DND-41 (cell line): ENCODE results near the gene CALHM5.

Source experiments
- ATAC-seq: fragments of 200-7000 bp; cut with Tn5 transposase; 3 replicates; pipeline ENCODE4 v1.9.1; 2021; ENCODE audit warnings: low read depth; ENCODE audit not compliant: insufficient read depth
- DNase-seq: peaks from one replicate; pipeline ENCODE4 v3.0.0-alpha.2; 2020
- H2AFZ ChIP-seq: 2 replicates; pipeline ENCODE4 v1.6.0; 2012; ENCODE audit warnings: low read depth, low read length
- H3K27ac ChIP-seq: 2 replicates; pipeline ENCODE4 v1.5.1; 2012; ENCODE audit warnings: low read length, inconsistent platforms
- H3K27me3 ChIP-seq: fragments of 200-600 bp; sonication (generic); 2 replicates; pipeline ENCODE4 v1.6.0; 2012; ENCODE audit warnings: low read length, mild to moderate bottlenecking, inconsistent platforms; ENCODE audit not compliant: insufficient read depth, poor library complexity
- H3K36me3 ChIP-seq: 2 replicates; pipeline ENCODE4 v1.5.1; 2012; ENCODE audit warnings: low read length, inconsistent platforms; ENCODE audit not compliant: insufficient read depth
- H3K4me1 ChIP-seq: 2 replicates; pipeline ENCODE4 v1.5.1; 2012; ENCODE audit warnings: mild to moderate bottlenecking, low read length; ENCODE audit not compliant: insufficient read depth
- H3K4me2 ChIP-seq: 2 replicates; pipeline ENCODE4 v1.6.0; 2012; ENCODE audit warnings: mild to moderate bottlenecking, moderate library complexity, low read length, inconsistent platforms; ENCODE audit not compliant: insufficient read depth
- H3K4me3 ChIP-seq, 2 experiments: fragments of 200-600 bp in 1 of 2; shearing (Covaris generic) in 1 of 2; 2 replicates each; pipeline ENCODE4 v1.5.1; 2012 to 2016; ENCODE audit warnings: inconsistent platforms in 2 of 2, low read length in 2 of 2, mild to moderate bottlenecking in 2 of 2, low read depth in 1 of 2, moderate library complexity in 1 of 2
- H3K79me2 ChIP-seq: 2 replicates; pipeline ENCODE4 v1.6.0; 2012; ENCODE audit warnings: low read length, inconsistent platforms; ENCODE audit not compliant: insufficient read depth
- H3K9ac ChIP-seq: 2 replicates; pipeline ENCODE4 v1.6.0; 2012; ENCODE audit warnings: low read depth, mild to moderate bottlenecking, inconsistent platforms, low read length, moderate library complexity
- H3K9me3 ChIP-seq: 2 replicates; pipeline ENCODE4 v1.5.1; 2012; ENCODE audit warnings: low read length, moderate library complexity, mild to moderate bottlenecking, inconsistent platforms; ENCODE audit not compliant: insufficient read depth, severe bottlenecking
- H4K20me1 ChIP-seq: 2 replicates; pipeline ENCODE4 v1.6.0; 2012; ENCODE audit warnings: low read length; ENCODE audit not compliant: insufficient read depth
- CTCF ChIP-seq: IDR thresholded peaks from 2 replicates; pipeline ENCODE4 v1.5.1; 2012; ENCODE audit warnings: borderline replicate concordance, low read length, moderate library complexity, mild to moderate bottlenecking; ENCODE audit not compliant: poor library complexity, severe bottlenecking; ENCODE audit errors: extremely low read depth
- EZH2 ChIP-seq: IDR thresholded peaks from 3 replicates; pipeline ENCODE4 v1.6.1; 2012; ENCODE audit warnings: borderline replicate concordance, low read depth, mild to moderate bottlenecking, moderate library complexity, low read length, inconsistent platforms; ENCODE audit not compliant: severe bottlenecking

CALHM5 gene

DNA sequence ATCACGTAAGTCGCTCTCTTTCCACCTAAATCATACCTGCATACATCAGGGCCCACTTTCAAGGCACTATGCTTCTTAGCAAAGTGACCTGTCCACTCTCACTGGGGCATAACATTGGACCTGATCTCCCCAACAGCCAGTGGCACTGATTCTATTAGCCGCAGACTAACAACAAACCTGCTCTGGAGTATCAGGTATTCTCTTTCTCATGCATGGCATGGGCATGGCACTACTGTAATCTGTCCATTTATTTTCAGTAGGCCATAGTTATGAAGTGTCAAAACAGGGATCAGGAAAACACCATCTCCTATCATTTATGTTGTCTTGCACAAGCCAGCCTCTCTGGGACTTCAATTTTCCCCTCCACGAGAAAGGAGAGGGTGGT is 50.6 kb downstream of the CALHM5 start:
- no peak for DNase-seq
- Histone ChIP-seq H3K4me2 (no peak overlapping the region), H3K27ac (no peak overlapping the region)

GRCh38 chr6:116562614-116563013 is 51.2 kb downstream of the CALHM5 start:
- no peak overlapping the region for H3K9ac ChIP-seq
- H4K20me1 ChIP-seq: no peaks in the 10 kb centered on the region
- no peak for DNase-seq
- H2AFZ ChIP-seq: no peak overlapping the region
- no peaks in the 10 kb centered on the region for H3K36me3 ChIP-seq
- TF ChIP-seq CTCF (no peak), EZH2 (no peak)
- H3K4me2 ChIP-seq: no peak overlapping the region
- ATAC-seq: no peak
- no peak overlapping the region for H3K27ac ChIP-seq
- H3K4me1 ChIP-seq: no peaks in the 10 kb centered on the region
- H3K4me3 ChIP-seq: no peak overlapping the region
- H3K9me3 ChIP-seq: no peaks in the 10 kb centered on the region
- H3K79me2 ChIP-seq: no peaks in the 10 kb centered on the region
- no peaks in the 10 kb centered on the region for H3K27me3 ChIP-seq

More for the DNA sequence above, 50.6 kb downstream of the CALHM5 start:
- no peak overlapping the region for H2AFZ ChIP-seq
- no peak overlapping the region for H3K9ac ChIP-seq
- no peak for ATAC-seq
- no peak for TF ChIP-seq CTCF
- TF ChIP-seq EZH2: no peak
- no peaks in the 10 kb centered on the region for H3K79me2 ChIP-seq
- H3K4me3 ChIP-seq: no peak overlapping the region
- H3K36me3 ChIP-seq: no peaks in the 10 kb centered on the region
- no peaks in the 10 kb centered on the region for H3K9me3 ChIP-seq
- H4K20me1 ChIP-seq: no peaks in the 10 kb centered on the region
- no peaks in the 10 kb centered on the region for H3K4me1 ChIP-seq
- no peaks in the 10 kb centered on the region for H3K27me3 ChIP-seq

GRCh38 chr6:116563830-116564229 is 52.4 kb downstream of the CALHM5 start:
- no peaks in the 10 kb centered on the region for H4K20me1 ChIP-seq
- TF ChIP-seq CTCF: no peak
- no peak for TF ChIP-seq EZH2
- H3K27ac ChIP-seq: no peak overlapping the region
- H3K9me3 ChIP-seq: no peaks in the 10 kb centered on the region
- ATAC-seq: no peak
- H3K4me2 ChIP-seq: no peak overlapping the region
- H3K27me3 ChIP-seq: no peaks in the 10 kb centered on the region
- no peaks in the 10 kb centered on the region for H3K79me2 ChIP-seq
- 0 out of 2 replicates have a peak, but pooled peaks cover under 1% of the 10 kb centered on the region for H3K4me1 ChIP-seq
- no peak overlapping the region for H3K4me3 ChIP-seq
- no peak for DNase-seq
- H3K9ac ChIP-seq: no peak overlapping the region
- no peaks in the 10 kb centered on the region for H3K36me3 ChIP-seq
- H2AFZ ChIP-seq: no peak overlapping the region

- Histone ChIP-seq H3K27ac (no peak overlapping the region), H4K20me1 (no peaks in the 10 kb centered on the region), H3K27me3 (no peaks in the 10 kb centered on the region), H2AFZ (no peak overlapping the region), H3K4me2 (no peak overlapping the region), H3K9me3 (no peaks in the 10 kb centered on the region), H3K36me3 (no peaks in the 10 kb centered on the region), H3K4me1 (peaks cover 5% of the 10 kb centered on the region; the same call in 1 of the 2 replicates), H3K9ac (no peak overlapping the region), H3K4me3 (no peak overlapping the region), H3K79me2 (no peaks in the 10 kb centered on the region)
- DNase-seq: no peak
- ATAC-seq: no peak
- TF ChIP-seq EZH2 (no peak), CTCF (no peak)
Measured at GRCh38 chr6:116564311-116564710, 52.9 kb downstream of the CALHM5 start.
